Fibroblast of skin of left biceps (primary cell): ENCODE measurements around the gene ZNRF4.
"Not testable (repeated sequence)": the region's sequence is repeated elsewhere in the genome, so short reads cannot be mapped to it uniquely, and the experiment has no call there.

Experiments
- DNase-seq, 2 experiments: peaks; one replicate each; pipeline ENCODE4 v3.0.0-alpha.2; 2013; ENCODE audit warnings: low read depth in 2 of 2

ZNRF4 gene

GRCh38 chr19:5455367-5456129 is at the start of gene ZNRF4:
Gene ZNRF4 (plus strand): TSS chr19:5455417. CDS start chr19:5455492, 75 bp downstream.
- DNase-seq: no peak

- DNase-seq: not testable (repeated sequence)
These were observed 49.0 kb upstream of the ZNRF4 start for GRCh38 chr19:5406198-5406597.

GRCh38 chr19:5406816-5407215 is 48.4 kb upstream of the ZNRF4 start:
- no peak for DNase-seq

- DNase-seq: no peak
These were observed 47.9 kb upstream of the ZNRF4 start for GRCh38 chr19:5407356-5407755.

GRCh38 chr19:5417495-5418436 is 37.5 kb upstream of the ZNRF4 start:
- DNase-seq: no peak

GRCh38 chr19:5418677-5419076 is 36.5 kb upstream of the ZNRF4 start:
- DNase-seq: no peak

GRCh38 chr19:5420953-5421352 is 34.3 kb upstream of the ZNRF4 start:
- DNase-seq: no peak

- DNase-seq: no peak
These were observed 31.6 kb upstream of the ZNRF4 start for GRCh38 chr19:5423567-5424125.

GRCh38 chr19:5424192-5424973 is 30.8 kb upstream of the ZNRF4 start:
- DNase-seq: no peak

GRCh38 chr19:5425260-5425659 is 30.0 kb upstream of the ZNRF4 start:
- DNase-seq: no peak

- DNase-seq: no peak
These were observed 25.0 kb upstream of the ZNRF4 start for GRCh38 chr19:5430237-5430636.

GRCh38 chr19:5432687-5433086 is 22.5 kb upstream of the ZNRF4 start:
- no peak for DNase-seq

GRCh38 chr19:5434351-5434917 is 20.8 kb upstream of the ZNRF4 start:
- DNase-seq: no peak

- peak; percentile 64 to 65 for DNase-seq
These were observed 20.1 kb upstream of the ZNRF4 start for GRCh38 chr19:5434970-5435641.

GRCh38 chr19:5435642-5436017 is 19.6 kb upstream of the ZNRF4 start:
- DNase-seq: no peak

GRCh38 chr19:5436106-5436947 is 18.9 kb upstream of the ZNRF4 start:
- peak; percentile 65 to 68 for DNase-seq

GRCh38 chr19:5436948-5437306 is 18.3 kb upstream of the ZNRF4 start:
- no peak for DNase-seq

- DNase-seq: not testable (repeated sequence)
These were observed 16.5 kb upstream of the ZNRF4 start for GRCh38 chr19:5438756-5439155.

- DNase-seq: no peak
These were observed 15.8 kb upstream of the ZNRF4 start for GRCh38 chr19:5439452-5439851.

GRCh38 chr19:5440299-5440698 is 14.9 kb upstream of the ZNRF4 start:
- no peak for DNase-seq
